Measurements from ENCODE around the gene OPCML. TPM values are rescaled to one million over a fixed set of nuclear protein-coding genes. Genes with fewer than 3 reads are reported as not detected.

The OPCML gene
- total RNA-seq, 2 experiments from 2014 or later, result not detected

GRCh38 chr11:133127741-133128140 is 404.6 kb downstream of the OPCML start:
- H3K27ac Mint-ChIP-seq, result no peak overlapping the region
- H3K36me3 Mint-ChIP-seq, result no peaks in the 10 kb centered on the region
- POLR2A ChIA-PET, result no interaction called here
- H3K27me3 Mint-ChIP-seq, result peaks cover 5% of the 10 kb centered on the region
- intact Hi-C loops (cut with micrococcal nuclease), result no loop called here
- H3K4me1 Mint-ChIP-seq (ENCODE audit: low read depth), result no peaks in the 10 kb centered on the region
- DNase-seq, result no peak
- H3K9me3 Mint-ChIP-seq, result no peaks in the 10 kb centered on the region
- CTCF ChIA-PET, result no interaction called here
- no peak overlapping the region for H3K4me3 Mint-ChIP-seq

GRCh38 chr11:133123796-133124195 is 408.5 kb downstream of the OPCML start:
- Mint-ChIP-seq H3K27ac (no peak overlapping the region), H3K27me3 (peaks cover 2% of the 10 kb centered on the region), H3K4me1 (ENCODE audit: low read depth) (no peaks in the 10 kb centered on the region), H3K4me3 (no peak overlapping the region), H3K36me3 (no peaks in the 10 kb centered on the region), H3K9me3 (no peaks in the 10 kb centered on the region)
- intact Hi-C loops (cut with micrococcal nuclease), result no loop called here
- POLR2A ChIA-PET, result no interaction called here
- no peak for DNase-seq
- CTCF ChIA-PET, result no interaction called here

DNA sequence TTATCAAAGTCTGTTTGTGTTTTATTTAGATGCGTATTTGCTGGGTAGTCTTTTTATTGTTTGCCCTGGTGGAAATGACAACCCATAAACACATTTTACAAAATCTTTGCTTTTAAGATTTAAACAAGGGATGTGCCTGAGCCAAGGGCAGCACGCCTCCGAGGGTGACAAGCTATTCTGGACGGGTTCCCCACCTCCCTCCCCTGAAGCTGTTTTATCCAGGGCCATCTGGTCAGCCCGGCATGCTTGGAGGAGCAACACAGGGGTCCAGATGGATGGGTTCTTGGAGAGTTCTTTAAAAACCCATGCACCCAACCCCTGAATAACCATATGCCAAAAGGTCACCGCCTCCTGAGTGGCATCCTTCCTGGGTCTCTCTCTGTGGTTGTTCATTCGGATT is 408.9 kb downstream of the OPCML start:
- H3K4me3 Mint-ChIP-seq, result no peak overlapping the region
- ChIA-PET POLR2A (no interaction called here), CTCF (no interaction called here)
- intact Hi-C loops (cut with micrococcal nuclease), result no loop called here
- H3K9me3 Mint-ChIP-seq, result no peaks in the 10 kb centered on the region
- H3K27me3 Mint-ChIP-seq, result peaks cover 2% of the 10 kb centered on the region
- H3K4me1 Mint-ChIP-seq (ENCODE audit: low read depth), result no peaks in the 10 kb centered on the region
- H3K36me3 Mint-ChIP-seq, result no peaks in the 10 kb centered on the region
- DNase-seq, result no peak
- no peak overlapping the region for H3K27ac Mint-ChIP-seq

DNA sequence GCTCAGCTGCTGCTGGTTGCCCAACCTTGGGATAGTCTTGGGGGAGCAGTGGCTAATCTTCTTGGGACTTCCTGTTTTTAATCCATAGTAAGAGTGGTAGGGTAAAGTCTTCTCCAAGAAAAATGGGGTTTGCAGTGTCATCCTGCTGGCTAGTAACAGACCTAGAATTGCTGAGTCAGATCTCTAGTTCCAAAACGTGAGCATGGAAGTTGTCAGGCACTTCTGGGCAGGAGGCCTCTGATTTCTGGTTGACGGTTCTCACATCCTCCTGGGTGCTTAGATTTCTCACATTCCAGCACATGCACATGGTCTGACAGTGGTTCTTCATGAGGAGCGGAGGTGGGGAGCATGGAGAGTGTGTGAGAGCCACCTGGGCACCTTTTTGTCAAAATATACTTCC is 410.0 kb downstream of the OPCML start:
- CTCF ChIA-PET, result no interaction called here
- Mint-ChIP-seq H3K4me3 (no peak overlapping the region), H3K36me3 (no peaks in the 10 kb centered on the region), H3K27ac (no peak overlapping the region), H3K27me3 (peaks cover 2% of the 10 kb centered on the region), H3K4me1 (ENCODE audit: low read depth) (no peaks in the 10 kb centered on the region), H3K9me3 (no peaks in the 10 kb centered on the region)
- DNase-seq, result no peak
- intact Hi-C loops (cut with micrococcal nuclease), result no loop called here
- POLR2A ChIA-PET, result no interaction called here

- ChIA-PET CTCF (no interaction called here), POLR2A (no interaction called here)
- Mint-ChIP-seq H3K36me3 (no peaks in the 10 kb centered on the region), H3K27me3 (peaks cover 2% of the 10 kb centered on the region), H3K9me3 (no peaks in the 10 kb centered on the region), H3K4me3 (no peak overlapping the region), H3K27ac (no peak overlapping the region), H3K4me1 (ENCODE audit: low read depth) (no peaks in the 10 kb centered on the region)
- no peak for DNase-seq
- intact Hi-C loops (cut with micrococcal nuclease), result no loop called here
Observed at GRCh38 chr11:133118563-133119268, 413.6 kb downstream of the OPCML start.

DNA sequence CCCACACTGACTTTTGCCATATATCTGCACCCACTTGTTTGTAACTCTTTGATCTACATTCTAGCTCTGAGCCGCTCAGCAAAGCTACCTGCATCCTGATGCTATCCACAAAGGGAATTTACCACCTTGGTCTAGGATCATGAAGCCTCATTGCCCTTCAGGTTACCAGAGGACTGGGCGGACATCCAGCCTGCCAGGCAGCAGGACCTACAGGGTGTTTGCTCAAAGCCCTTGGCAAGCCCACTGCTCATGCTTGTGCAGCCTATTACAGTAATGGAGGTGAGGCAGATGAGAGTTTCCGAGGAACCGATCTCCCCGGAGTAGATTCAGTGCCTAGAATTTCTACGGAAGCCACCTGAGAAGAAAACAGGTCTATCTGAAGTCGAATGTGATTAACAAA is 417.2 kb downstream of the OPCML start:
- Mint-ChIP-seq H3K4me1 (ENCODE audit: low read depth) (no peaks in the 10 kb centered on the region), H3K9me3 (no peaks in the 10 kb centered on the region), H3K27ac (no peak overlapping the region), H3K36me3 (no peaks in the 10 kb centered on the region), H3K27me3 (peaks cover 2% of the 10 kb centered on the region), H3K4me3 (no peak overlapping the region)
- intact Hi-C loops (cut with micrococcal nuclease), result no loop called here
- POLR2A ChIA-PET, result no interaction called here
- CTCF ChIA-PET, result no interaction called here
- no peak for DNase-seq

- CTCF ChIA-PET, result no interaction called here
- intact Hi-C loops (cut with micrococcal nuclease), result no loop called here
- Mint-ChIP-seq H3K9me3 (no peaks in the 10 kb centered on the region), H3K36me3 (no peaks in the 10 kb centered on the region), H3K4me1 (ENCODE audit: low read depth) (no peaks in the 10 kb centered on the region), H3K4me3 (no peak overlapping the region), H3K27me3 (no peaks in the 10 kb centered on the region), H3K27ac (no peak overlapping the region)
- no peak for DNase-seq
- POLR2A ChIA-PET, result no interaction called here
Observed at GRCh38 chr11:133107763-133108162, 424.5 kb downstream of the OPCML start.

GRCh38 chr11:133107136-133107535 is 425.2 kb downstream of the OPCML start:
- intact Hi-C loops (cut with micrococcal nuclease), result no loop called here
- ChIA-PET POLR2A (no interaction called here), CTCF (no interaction called here)
- no peak overlapping the region for H3K4me3 Mint-ChIP-seq
- H3K27me3 Mint-ChIP-seq, result no peaks in the 10 kb centered on the region
- DNase-seq, result no peak
- no peaks in the 10 kb centered on the region for H3K36me3 Mint-ChIP-seq
- no peaks in the 10 kb centered on the region for H3K9me3 Mint-ChIP-seq
- H3K4me1 Mint-ChIP-seq (ENCODE audit: low read depth), result no peaks in the 10 kb centered on the region
- no peak overlapping the region for H3K27ac Mint-ChIP-seq

GRCh38 chr11:133106417-133106816 is 425.9 kb downstream of the OPCML start:
- DNase-seq, result no peak
- Mint-ChIP-seq H3K4me3 (no peak overlapping the region), H3K4me1 (ENCODE audit: low read depth) (no peaks in the 10 kb centered on the region), H3K9me3 (no peaks in the 10 kb centered on the region), H3K36me3 (no peaks in the 10 kb centered on the region), H3K27ac (no peak overlapping the region), H3K27me3 (no peaks in the 10 kb centered on the region)
- intact Hi-C loops (cut with micrococcal nuclease), result no loop called here
- POLR2A ChIA-PET, result no interaction called here
- CTCF ChIA-PET, result no interaction called here

DNA sequence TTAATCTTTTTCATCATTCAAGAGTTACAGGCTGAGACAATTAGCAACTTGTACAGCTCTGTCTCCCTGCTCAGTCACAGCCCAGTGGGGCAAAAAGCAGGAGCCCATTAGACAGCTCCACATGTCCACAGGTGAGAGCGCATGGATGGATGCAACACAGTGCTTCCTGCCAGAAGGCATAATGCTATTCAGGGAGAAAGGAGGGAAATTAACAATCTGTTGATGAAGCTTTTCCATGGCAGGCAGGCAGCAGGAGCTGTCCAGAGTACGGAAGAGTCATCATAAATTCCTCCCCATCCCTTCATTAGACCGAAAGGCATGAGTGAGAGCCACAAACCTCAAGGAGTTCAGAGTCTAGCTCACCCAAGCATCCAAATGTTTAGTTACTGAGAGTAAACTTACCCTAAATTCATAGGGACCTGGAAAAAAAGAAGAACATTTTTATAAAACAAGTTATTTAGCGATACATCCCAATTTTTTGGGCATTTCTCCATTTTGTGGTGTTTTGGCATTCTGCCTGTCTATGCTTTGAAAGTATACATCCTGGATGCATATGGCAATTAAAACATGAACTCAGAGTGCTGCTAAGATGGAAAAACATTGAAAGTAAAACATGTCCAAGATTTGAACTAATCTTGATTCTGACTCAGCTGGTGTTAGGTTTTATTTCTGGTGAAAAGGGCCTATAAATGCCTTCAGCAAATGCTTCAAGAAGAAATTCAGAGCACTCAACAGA is 428.1 kb downstream of the OPCML start:
- intact Hi-C loops (cut with micrococcal nuclease), result no loop called here
- DNase-seq, result no peak
- POLR2A ChIA-PET, result no interaction called here
- CTCF ChIA-PET, result no interaction called here
- Mint-ChIP-seq H3K27me3 (no peaks in the 10 kb centered on the region), H3K9me3 (no peaks in the 10 kb centered on the region), H3K4me3 (no peak overlapping the region), H3K4me1 (ENCODE audit: low read depth) (no peaks in the 10 kb centered on the region), H3K27ac (no peak overlapping the region), H3K36me3 (no peaks in the 10 kb centered on the region)

GRCh38 chr11:133096981-133097380 is 435.3 kb downstream of the OPCML start:
- intact Hi-C loops (cut with micrococcal nuclease), result no loop called here

DNA sequence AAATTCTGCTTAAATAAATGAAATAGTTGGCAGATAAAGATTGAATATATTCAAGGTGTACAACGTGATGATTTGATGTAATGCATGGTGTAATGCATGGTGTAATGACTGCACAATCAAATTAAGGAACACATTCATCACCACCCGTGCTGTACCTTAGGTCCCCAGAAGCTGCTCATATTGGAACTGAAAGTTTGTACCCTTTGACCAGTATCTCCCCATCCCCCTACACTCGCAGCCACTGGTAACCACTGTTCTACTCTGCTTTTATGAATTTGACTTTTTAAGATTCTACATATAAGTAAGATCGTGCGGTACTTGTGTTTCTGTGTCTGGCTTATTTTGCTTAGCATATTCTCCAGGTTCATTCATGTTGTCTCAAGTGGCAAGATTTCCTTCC is 445.8 kb downstream of the OPCML start:
- CTCF ChIA-PET, result no interaction called here
- no peak overlapping the region for H3K4me3 Mint-ChIP-seq
- H3K9me3 Mint-ChIP-seq, result no peaks in the 10 kb centered on the region
- no peak for DNase-seq
- POLR2A ChIA-PET, result no interaction called here
- intact Hi-C loops (cut with micrococcal nuclease), result no loop called here
- H3K36me3 Mint-ChIP-seq, result no peaks in the 10 kb centered on the region
- no peak overlapping the region for H3K27ac Mint-ChIP-seq
- peaks cover 32% of the 10 kb centered on the region for H3K27me3 Mint-ChIP-seq
- H3K4me1 Mint-ChIP-seq (ENCODE audit: low read depth), result no peaks in the 10 kb centered on the region

More at GRCh38 chr11:133096981-133097380, 435.3 kb downstream of the OPCML start:
- no peak for DNase-seq
- Mint-ChIP-seq H3K36me3 (no peaks in the 10 kb centered on the region), H3K4me3 (no peak overlapping the region), H3K9me3 (peaks cover 7% of the 10 kb centered on the region), H3K4me1 (ENCODE audit: low read depth) (no peaks in the 10 kb centered on the region), H3K27ac (no peak overlapping the region), H3K27me3 (no peaks in the 10 kb centered on the region)
- ChIA-PET CTCF (interaction anchor here (0.7 kb wide), 1 partner anchor 423 kb away, joined by 3 read pairs; no protein-coding TSS in a partner anchor), POLR2A (no interaction called here)

GRCh38 chr11:133082841-133083488 is 449.3 kb downstream of the OPCML start:
- no peaks in the 10 kb centered on the region for H3K4me1 Mint-ChIP-seq (ENCODE audit: low read depth)
- POLR2A ChIA-PET, result no interaction called here
- H3K36me3 Mint-ChIP-seq, result no peaks in the 10 kb centered on the region
- peaks cover 42% of the 10 kb centered on the region for H3K27me3 Mint-ChIP-seq
- H3K4me3 Mint-ChIP-seq, result no peak overlapping the region
- no peak overlapping the region for H3K27ac Mint-ChIP-seq
- DNase-seq, result peak; percentile 73
- CTCF ChIA-PET, result no interaction called here
- no peaks in the 10 kb centered on the region for H3K9me3 Mint-ChIP-seq
- intact Hi-C loops (cut with micrococcal nuclease), result loop anchor here (5.0 kb wide), 1 partner anchor 754 kb away; no protein-coding TSS in a partner anchor

All from activated CD4-positive, alpha-beta memory T cell treated with anti-CD3 and anti-CD28 coated beads for 36 hours (primary cell).